GM21737 (cell line): ENCODE data around the gene CACNB2.

ENCODE experiments used
- ATAC-seq: cut with Tn5 transposase; IDR thresholded peaks from one replicate; pipeline ENCODE4 v1.9.1; 2021; ENCODE audit warnings: mild to moderate bottlenecking, moderate library complexity; ENCODE audit not compliant: unreplicated experiment

CACNB2 gene

DNA sequence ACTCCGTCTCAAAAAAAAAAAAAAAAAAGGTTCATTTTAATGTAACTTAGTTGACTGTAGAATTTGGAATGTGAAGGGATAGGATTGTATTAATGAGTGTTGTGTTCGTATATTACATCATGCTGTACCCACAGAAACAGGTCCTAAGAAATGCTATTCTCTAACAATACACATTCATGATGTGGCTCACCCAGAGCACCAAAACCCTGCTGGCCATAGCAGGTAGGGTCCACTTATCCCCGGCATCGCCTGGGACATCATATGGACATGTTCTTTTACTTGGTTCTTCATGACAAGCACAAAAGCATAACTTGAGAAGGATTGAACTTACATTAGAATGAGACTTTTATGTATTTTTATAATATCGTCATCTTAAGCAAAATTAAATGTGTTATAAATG lies 241.5 kb downstream of the CACNB2 start:
- no peak for ATAC-seq

DNA sequence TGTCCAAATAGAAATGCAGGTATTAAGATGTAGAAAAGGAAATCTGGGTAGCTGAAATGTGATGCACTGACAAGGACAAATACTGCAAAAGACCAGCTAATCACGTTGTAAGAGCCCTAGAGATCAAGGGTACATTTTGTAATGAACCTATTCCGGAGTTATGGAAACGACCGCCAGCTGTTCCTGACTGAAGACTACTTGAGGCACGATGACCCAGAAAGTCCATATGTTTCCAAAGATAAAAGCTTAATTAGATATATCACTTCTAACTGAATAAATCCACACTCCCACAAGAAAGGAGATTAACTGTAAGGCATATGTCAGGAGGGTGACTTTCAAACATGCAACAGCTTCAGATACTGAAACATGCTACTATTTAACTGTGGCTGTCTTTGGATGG lies 257.7 kb downstream of the CACNB2 start:
- ATAC-seq, result no peak

DNA sequence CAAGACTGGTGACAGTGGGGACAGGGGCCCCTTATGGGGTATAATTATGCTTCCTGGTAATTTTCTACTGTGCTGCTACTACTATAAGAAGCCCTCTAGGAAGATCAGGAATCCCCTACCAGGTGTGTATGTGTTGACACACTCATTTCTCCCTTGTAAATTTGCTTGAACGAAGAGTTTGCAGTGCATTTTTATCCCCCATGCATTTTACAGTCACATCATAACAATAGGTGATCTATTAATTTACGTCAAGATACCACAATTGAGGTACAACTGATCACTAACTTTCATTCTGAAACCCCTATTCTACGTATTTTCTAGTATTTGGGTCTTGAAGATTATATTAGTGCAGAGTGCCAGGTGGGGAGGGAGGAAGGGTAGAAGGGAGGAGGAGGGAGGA lies 258.9 kb downstream of the CACNB2 start:
- ATAC-seq, result peak; percentile 73

DNA sequence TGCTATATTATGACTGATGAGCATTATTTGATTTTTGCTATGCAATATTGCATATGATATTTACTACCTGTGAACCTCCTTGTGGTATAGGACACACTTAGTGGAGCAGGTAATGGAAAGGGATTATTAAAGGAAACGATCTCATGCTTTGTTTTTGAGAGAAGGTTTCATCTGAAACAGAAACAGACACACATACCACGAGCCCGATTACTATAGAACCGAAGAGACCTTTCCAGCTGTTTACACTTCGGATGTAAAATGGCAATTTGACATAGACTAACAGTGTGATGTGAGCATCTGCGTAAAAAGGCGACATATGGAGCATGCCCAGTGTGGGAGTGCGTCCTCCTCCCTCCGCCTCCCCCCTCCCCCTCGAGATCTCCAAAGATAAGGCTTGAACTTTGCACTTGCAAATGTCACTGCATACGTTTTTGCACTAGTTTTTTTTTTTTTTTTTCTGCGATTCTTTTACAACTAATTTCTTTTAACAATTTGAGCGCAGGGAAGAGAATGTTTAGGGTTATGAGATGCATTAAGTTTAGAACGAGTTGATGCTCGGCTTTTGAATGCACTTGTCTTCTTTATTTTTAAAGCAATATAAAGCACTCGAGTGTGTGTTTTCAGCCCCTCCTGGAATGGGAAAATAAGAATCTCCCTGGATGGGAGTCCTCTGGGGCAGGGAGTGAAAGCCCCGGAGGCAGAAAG lies 260.1 kb downstream of the CACNB2 start:
- peak; percentile 55 for ATAC-seq

DNA sequence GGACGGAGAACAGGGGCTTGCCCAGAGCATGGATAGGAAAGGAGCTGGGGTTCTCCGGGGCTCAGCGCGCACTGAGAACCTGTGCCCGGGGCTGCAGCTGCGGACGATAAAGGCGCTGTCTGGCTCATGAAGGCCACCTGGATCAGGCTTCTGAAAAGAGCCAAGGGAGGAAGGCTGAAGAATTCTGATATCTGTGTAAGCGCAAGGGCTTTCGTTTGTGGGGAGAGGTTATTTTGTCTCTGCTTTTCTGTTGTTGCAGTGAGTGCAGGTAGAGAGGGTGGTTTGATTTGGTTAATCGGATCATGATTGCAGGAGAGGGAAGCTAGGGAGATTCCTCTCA lies 260.7 kb downstream of the CACNB2 start:
- no peak for ATAC-seq

DNA sequence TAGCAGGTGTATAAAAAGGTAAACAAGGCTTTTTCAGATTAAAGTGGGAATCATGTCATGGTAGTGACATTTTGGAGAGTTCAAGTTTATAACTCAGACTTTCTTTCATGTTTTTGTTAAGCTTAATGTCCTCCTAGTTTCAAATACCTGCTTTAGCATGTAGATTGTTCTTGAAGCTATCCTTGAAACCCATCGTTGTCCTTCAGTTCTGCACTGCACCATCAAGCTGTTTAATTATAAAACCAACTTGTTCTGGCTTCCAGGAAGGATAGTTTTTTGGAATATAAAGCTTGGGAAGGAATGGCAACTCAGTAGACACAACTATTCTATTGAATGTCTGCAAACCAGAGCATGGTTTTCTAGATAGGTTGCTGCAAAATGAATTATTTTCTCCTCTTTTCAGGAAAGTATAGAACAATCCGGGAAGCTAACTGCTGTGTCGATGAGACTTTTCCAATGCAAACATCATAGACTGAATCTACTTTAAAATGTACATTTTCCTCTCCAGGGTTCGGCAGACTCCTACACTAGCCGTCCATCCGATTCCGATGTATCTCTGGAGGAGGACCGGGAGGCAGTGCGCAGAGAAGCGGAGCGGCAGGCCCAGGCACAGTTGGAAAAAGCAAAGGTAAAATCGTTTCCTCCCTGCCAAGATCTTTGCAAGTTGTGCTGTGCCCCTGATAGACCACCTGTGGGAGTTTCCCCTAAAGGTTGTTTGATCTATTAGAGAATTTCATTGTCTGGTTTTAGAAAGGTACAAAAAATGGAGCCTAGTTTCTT lies 261.4 kb downstream of the CACNB2 start:
- ATAC-seq, result no peak

DNA sequence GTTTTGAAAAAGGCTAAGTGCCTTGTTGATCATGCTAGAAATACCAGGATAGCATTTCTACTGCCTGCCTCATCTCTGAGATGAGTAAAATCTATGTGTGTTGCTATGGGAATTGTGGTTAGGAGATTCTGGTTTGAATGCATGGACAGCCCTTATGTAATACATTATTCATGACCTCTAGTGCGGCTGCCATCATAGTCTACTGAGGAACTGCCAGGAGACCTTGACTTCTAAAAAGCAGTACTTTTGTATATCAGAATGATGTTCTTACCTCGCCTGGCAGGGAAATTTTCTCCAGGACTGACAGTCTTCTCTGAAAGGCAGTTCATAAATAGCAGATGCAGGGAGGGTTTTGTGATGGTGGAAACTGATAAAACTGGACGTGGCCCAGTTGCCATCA lies 262.6 kb downstream of the CACNB2 start:
- no peak for ATAC-seq

DNA sequence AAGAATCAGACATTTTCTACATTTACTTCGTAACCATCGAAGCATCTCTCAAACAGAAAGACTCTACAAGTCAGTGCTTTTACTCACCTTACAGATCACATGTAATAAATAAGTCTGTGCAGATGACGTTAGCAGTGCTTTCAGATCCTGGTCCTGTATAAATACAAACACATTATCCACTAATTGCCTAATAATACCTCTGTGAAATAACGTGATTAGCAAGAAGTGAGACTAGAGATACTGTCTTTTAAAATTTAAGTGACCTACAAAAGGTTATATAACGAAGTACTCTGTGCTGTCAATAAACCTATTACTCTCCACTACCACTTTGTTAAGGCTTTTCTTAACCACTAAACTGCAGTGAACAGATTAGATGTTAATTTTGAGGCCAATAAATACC lies 264.3 kb downstream of the CACNB2 start:
- no peak for ATAC-seq

DNA sequence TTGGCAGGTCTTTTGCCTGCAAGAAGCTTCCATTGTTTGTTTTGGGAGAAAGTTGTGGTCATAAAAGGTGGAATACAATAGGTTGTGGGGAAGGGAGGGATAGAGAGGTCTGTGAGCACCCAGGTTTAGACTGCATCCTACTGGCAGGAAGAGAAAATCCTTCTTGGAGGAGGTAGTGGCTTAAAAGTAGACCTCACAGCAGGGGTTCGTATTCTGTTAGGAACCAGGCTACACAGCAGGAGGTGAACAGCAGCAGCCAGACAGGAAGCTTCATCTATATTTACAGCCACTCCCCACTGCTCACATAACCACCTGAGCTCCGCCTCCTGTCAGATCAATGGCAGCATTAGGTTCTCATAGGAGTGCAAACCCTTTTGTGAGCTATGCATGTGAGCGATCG lies 265.9 kb downstream of the CACNB2 start:
- no peak for ATAC-seq

DNA sequence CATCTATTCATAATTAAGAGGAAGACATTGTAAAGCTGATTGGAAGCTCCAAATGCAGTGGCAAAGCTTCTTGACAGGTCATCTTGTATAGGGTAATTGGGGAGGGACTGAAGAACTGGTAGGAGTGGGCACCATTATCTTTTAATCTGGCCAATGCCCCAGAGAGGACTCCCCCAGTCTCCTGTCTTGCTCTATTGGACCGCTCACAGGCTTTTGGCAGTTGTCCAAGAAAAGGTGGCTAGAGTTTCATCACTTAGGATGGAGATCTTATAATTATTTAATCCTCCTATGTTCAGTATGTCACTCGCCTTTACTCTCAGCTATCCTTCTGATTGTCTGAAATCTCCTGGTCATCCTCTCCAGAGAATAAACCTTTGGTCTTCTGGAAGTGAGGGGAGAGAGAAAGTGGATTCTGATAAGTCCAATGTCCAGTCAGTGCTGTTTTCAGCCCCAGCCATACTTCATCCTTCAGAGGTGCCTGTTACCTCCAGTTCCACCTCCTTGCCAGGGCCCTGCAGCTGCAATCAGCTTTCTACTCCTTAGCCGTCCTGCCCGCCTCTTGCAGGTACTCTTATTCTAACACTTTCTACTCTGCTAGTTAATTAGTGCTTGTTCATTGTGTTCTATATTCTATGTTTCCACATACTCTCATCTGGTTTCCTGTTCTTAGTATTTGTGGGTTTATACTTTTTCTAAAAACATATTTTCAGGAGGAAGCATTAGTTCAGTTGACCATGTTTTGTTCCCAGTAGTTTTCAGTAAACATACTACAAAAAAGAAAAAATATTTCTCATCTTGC lies 269.6 kb downstream of the CACNB2 start:
- ATAC-seq, result peak; percentile 77

DNA sequence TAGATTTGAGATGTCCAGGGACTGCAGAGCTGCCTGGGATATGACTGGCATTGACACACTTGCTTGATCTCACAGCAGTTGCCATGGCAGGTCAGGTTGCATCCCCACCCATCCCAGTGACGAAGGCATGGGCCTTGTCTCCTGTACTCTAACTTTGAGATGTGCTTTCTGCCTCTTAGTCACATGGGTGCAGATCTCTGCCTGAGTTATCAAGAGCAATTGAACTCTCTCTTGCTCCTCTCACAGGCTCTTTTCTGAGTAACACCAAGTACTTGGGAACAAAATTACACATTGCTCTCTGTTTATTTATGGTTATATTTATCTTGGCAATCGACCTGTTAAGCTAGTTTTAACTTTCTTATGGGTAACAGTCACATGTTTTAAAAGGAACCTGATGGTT lies 273.8 kb downstream of the CACNB2 start:
- ATAC-seq, result no peak

DNA sequence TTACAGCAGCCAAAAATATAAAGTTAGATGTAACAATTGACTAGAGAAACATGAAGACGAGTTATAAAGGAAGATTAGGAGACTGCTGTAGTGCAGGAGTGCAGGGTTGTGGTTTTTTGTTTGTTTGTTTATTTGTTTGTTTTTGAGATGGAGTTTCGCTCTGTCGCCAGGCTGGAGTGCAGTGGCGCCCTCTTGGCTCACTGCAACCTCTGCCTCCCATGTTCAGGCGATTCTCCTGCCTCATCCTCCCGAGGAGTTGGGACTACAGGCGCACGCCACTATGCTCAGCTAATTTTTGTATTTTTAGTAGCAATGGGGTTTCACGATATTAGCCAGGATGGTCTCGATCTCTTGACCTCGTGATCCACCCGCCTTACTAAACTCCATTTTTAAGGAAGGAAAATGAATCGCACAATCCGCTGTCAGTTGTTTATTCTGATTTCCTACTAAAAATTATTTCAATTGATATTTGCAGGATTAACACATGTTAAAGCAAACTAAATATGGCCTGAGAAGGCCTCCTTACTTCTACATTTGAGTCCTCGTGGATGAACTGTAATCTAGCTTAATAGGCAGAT lies 277.8 kb downstream of the CACNB2 start:
- no peak for ATAC-seq

DNA sequence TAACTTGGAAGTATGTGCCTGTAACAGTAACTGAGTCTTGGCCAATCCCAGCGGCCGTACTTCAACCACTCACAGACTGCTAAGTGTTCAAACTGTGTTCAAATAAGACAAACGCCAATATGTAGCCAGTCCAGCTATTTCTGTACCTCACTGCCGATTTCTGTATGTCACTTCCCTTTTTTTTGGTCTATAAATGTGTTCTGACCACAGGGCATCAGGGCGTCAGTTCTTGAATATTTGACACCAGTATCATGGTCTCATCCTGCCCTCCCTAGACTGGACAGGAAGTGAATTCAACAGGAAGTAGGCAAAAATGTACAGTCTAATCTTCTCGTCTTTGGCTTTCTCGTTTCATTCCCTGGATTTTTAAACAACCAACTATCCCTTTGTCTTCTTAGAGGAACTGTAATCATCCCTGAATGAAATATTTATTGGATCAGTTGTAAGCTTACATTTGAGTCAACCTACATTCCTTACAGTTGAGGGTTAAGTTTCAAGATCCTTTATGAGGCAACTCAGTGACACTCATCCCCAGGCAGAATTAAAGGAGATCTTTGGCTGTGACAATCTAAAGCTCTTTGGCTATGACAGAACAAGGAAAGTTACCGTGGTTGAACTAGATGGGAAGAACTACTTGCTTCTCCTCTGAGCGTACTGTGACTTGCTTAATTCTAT lies 278.5 kb downstream of the CACNB2 start:
- ATAC-seq, result no peak

DNA sequence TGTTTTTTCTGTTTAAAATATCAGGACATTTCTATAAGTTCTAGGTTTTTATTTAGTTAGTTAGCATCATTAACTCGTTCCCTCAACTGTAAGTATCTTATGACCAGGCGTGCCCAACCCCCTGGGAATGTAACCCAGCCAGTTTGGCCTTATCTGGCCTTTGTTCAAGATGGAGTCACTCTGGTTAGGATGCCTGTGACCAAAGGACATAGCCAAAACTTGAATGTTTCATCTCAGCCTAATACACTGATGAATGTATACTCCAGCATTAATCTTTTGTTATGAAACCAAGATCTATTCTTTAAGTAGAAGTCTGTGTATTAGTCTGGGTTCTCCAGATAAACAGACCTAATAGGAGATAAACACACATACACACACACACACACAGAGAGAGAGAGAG lies 279.7 kb downstream of the CACNB2 start:
- ATAC-seq, result no peak

DNA sequence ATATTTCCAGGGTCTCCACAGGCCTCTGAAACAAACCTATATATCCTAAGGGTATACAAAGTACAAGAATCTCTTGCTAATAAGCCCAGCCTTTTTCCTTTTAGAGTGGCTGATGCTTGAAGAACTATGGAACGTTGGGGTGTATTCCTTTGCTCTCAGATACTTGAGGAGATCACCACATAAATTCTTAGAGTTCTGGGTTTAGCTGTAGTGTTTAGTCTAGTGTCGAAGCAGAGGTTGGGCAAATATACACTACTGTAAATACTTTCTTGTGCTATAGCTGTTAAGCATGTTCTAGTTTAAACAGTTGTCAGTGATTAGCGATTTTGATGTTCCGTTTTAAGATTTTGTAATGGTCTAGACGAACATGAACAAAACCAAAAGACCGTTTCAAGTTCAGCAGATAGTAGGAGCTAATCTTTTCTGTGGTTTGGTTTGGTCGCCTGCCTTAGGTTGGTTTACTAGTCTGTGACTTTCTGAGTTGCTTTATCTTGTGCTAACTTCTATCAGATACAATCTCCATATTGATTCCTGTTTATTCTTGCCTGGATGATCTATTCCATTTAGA lies 281.6 kb downstream of the CACNB2 start:
- ATAC-seq, result no peak

DNA sequence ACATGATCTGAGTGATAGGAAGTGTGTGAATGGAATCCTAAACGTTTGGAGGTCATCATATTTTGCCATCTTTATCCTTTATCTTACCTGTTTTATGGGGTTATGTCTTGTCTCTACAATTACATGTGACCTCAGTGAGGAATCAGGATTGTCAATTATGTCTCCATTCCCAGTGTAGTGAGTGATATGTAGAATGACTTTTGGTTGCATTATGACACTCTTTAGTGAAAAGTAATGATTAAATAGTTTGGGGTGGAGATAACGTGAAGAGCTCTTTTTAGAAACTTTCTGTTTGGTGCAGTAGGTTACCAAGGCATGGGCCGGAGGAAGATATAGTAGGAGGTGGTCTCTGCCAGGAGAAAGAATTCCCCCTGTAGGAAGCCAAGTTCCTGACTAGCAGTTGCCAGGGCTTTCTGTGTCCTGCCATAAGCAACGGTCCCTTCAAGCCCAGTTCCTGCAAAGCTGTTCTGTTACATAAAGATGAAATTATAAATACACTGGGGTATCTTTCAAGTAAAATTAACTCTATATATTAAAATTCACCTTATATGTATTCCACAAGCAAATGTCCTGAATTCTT lies 282.9 kb downstream of the CACNB2 start:
- ATAC-seq, result no peak

DNA sequence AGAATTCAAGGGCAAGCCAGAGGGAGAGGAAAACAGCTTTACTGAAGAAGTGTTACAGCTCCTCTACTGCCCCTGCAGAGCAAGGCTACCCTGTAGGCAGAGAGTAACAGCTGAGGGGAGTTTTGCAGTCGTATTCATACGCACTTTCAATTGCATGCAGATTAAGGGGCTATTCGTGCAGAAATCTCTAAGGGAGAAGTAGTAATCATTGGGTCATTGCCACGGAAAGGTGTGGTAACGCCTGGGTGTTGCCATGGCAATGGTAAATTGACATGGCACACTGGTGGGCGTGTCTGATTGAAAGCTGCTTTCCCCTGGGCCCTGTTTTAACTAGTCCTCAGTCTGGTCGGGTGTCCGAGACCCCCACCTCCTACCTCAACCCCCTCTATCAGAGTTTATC lies 284.0 kb downstream of the CACNB2 start:
- ATAC-seq, result no peak

DNA sequence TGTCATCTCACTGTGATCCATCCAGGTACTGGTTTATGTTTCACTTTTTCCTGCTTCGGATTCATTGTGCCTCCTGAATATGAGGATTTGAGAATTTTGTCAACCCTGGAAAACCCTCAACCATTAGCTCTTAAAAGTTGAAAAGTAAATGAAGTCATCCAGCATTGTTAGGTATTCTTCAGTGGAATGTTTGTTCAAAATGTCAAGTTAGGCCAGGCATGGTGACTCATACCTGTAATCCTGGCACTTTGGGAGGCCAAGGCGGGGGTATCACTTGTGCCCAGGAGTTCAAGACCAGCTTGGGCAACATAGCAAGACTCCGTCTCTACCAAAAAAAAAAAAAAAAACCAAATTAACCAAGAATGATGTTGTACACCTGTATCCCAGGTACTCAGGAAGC lies 289.1 kb downstream of the CACNB2 start:
- no peak for ATAC-seq

DNA sequence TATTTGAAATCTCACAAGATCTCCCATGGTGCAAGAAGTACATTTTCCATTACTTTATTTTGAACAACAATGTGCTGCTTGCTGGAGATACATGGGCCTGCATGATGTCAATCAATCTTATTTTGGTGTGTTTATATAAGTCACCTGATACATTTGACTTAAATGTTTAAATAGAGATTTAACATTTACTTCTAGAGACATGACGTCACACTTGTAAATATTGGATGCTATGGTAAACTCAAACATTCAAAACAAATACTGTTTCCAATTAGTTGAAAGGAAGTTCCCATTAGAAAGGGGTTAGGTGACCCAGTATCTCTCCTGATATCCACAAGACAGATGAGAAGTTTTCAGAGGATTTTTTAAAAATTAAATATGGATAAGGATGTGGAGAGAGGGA lies 296.7 kb downstream of the CACNB2 start:
- ATAC-seq, result no peak

DNA sequence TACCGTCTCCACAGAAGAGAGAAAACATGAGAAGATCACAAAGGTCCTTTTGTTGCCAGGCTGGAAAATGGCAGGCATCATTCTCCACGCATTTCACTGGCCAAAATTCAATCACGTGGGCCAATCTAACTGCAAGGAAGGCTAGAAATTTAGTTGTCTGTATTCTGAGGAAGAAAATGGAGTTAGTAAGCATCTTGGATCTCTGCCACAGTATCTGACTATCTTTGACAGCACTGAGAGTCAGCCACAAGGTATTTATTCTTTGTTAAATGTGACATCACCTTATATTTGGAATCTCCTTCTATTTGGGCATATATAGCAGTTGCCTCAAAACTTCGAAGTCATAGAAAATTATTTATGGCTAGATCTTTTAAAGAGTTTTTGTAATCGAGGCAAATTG lies 297.3 kb downstream of the CACNB2 start:
- no peak for ATAC-seq
